Measurements from ENCODE around the gene PTPRT.

The PTPRT gene

DNA sequence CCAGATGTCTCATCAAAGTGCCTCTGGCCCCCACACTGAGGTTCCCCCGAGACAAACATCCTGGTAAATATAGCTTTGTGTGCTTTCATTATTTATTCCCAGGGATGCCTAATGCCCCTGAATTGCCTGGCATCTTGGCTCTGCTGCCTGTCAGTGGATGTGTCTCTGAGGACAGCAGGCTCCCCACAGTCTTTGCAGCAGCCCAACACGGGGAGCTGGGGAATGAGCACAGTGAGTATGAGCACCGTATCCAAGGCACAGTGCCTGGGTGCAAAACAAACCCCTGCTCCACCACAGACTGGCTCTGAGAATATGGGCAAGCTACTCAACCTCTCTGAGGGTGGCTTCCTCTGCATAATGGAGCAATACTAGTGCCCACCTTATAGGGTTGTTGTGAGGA lies 165.9 kb downstream of the PTPRT start:
- Histone ChIP-seq H3K4me1 (no peaks in the 10 kb centered on the region), H3K4me3 (ENCODE audit: low read depth, low read length) (no peak overlapping the region), H3K36me3 (no peaks in the 10 kb centered on the region), H3K27me3 (no peaks in the 10 kb centered on the region), H3K9me3 (no peaks in the 10 kb centered on the region)
- TF ChIP-seq, protein P1, sequence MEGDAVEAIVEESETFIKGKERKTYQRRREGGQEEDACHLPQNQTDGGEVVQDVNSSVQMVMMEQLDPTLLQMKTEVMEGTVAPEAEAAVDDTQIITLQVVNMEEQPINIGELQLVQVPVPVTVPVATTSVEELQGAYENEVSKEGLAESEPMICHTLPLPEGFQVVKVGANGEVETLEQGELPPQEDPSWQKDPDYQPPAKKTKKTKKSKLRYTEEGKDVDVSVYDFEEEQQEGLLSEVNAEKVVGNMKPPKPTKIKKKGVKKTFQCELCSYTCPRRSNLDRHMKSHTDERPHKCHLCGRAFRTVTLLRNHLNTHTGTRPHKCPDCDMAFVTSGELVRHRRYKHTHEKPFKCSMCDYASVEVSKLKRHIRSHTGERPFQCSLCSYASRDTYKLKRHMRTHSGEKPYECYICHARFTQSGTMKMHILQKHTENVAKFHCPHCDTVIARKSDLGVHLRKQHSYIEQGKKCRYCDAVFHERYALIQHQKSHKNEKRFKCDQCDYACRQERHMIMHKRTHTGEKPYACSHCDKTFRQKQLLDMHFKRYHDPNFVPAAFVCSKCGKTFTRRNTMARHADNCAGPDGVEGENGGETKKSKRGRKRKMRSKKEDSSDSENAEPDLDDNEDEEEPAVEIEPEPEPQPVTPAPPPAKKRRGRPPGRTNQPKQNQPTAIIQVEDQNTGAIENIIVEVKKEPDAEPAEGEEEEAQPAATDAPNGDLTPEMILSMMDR (IDR thresholded peaks at IDR 0.05; ENCODE audit: low read depth, low read length), result no peak
- no peak for DNase-seq

DNA sequence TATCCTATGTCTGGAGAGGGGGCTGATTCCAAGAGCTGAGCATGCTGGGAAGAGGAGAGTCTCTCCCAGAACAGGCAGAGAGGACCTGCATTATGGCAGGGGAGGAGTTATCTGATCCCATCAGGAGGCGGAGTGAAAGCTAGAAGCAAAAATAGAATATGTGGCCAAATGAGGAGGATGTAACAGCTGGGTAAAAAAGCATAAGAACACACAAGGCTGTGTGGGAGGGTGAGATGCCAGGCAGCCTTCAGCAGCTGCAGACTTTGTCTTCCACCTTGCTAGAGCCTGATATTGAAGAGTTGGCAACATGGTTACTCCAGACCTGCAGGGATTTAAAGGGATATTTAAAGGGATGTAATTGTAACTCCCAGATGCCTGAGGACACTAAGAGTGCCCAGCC lies 167.1 kb downstream of the PTPRT start:
- DNase-seq, result no peak
- H3K36me3 ChIP-seq, result no peaks in the 10 kb centered on the region
- H3K4me1 ChIP-seq, result no peaks in the 10 kb centered on the region
- H3K4me3 ChIP-seq (ENCODE audit: low read depth, low read length), result no peak overlapping the region
- H3K9me3 ChIP-seq, result no peaks in the 10 kb centered on the region
- TF ChIP-seq, protein P1 (IDR thresholded peaks at IDR 0.05; ENCODE audit: low read depth, low read length), result no peak
- no peaks in the 10 kb centered on the region for H3K27me3 ChIP-seq

DNA sequence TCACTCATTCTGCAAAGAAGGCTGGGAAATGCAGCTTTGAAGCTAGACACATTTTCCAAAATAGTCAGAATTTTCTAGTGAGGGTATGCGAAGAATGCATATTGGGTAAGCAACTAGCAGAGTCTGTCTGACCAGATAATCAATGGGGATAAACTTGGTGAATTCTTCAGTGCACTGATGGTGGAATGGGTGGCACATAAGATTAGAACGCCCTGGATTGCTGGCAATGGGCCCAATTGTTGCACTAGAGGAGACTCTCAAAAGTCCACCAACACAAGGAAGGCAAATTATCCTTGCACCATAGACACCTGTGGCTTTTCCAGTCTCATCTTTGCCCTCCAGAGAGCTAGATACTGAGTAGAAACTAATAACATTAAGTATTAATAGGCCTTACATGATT lies 167.6 kb downstream of the PTPRT start:
- TF ChIP-seq, protein P1 (IDR thresholded peaks at IDR 0.05; ENCODE audit: low read depth, low read length), result no peak
- no peaks in the 10 kb centered on the region for H3K36me3 ChIP-seq

DNA sequence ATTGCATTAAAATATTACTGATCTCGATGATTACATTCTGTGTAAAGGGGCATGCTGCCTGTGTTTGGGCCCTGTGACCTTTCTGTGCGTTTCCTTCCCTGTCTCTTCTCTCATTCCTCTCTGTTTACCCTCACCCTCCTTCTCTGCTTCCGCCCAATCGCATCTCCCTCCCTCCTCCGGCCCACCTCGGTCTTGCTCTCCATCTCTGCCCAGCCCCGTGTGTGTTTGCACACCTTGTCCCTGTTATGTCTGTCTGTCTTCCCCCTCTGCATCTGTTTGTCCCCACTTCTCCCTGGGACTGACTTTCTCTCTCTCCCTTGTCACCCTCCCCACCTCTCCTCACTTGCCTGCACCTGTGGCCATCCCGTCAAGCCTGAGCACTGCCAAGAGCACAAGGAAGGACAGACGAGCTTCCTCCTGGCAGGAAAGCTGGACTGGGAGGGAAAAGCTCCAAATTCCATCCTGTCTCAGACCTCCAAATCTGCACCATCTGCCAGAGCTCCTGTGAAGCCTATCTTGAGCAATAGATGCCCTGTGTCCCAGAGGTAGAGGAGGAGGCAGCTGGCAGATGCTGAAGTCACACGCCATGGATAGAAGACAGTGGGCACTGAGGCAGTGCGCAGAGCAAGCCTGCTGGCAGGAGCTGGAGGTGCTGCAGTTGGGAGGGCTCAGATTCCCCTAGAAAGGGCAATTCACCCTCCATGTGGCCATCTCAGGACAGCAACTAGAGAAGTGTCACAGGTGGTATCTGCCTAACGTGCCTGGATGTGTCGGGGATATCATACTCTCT lies 172.3 kb downstream of the PTPRT start:
- Histone ChIP-seq H3K4me3 (ENCODE audit: low read depth, low read length) (no peak overlapping the region), H3K27me3 (no peaks in the 10 kb centered on the region), H3K9me3 (no peaks in the 10 kb centered on the region), H3K36me3 (no peaks in the 10 kb centered on the region), H3K4me1 (no peaks in the 10 kb centered on the region)
- DNase-seq, result no peak
- TF ChIP-seq, protein P1 (IDR thresholded peaks at IDR 0.05; ENCODE audit: low read depth, low read length), result no peak

More for the DNA sequence above, 167.6 kb downstream of the PTPRT start:
- Histone ChIP-seq H3K4me3 (ENCODE audit: low read depth, low read length) (no peak overlapping the region), H3K27me3 (no peaks in the 10 kb centered on the region), H3K4me1 (no peaks in the 10 kb centered on the region), H3K9me3 (no peaks in the 10 kb centered on the region)
- no peak for DNase-seq

DNA sequence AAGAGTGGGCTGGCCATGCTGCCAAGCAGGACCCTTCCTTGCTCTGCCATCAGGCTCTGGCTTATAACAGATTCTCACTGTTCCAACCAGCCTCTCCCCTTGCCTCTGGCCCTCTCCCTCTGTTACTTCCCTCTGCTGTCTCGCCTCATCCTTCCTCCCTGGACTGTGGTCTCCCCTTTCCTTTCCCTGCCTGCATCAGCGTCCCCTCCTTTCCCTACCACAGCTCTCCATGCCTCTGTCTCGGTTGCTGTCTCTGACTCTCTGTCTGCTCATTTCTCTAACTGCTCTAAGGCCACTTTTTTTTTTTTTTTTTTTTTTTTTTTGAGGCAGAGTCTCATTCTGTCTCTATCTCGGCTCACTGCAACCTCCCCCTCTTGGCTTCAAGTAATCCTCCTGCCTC lies 173.4 kb downstream of the PTPRT start:
- Histone ChIP-seq H3K27me3 (no peaks in the 10 kb centered on the region), H3K4me1 (no peaks in the 10 kb centered on the region), H3K36me3 (no peaks in the 10 kb centered on the region), H3K4me3 (ENCODE audit: low read depth, low read length) (no peak overlapping the region), H3K9me3 (no peaks in the 10 kb centered on the region)
- no peak for DNase-seq
- TF ChIP-seq, protein P1 (IDR thresholded peaks at IDR 0.05; ENCODE audit: low read depth, low read length), result no peak

DNA sequence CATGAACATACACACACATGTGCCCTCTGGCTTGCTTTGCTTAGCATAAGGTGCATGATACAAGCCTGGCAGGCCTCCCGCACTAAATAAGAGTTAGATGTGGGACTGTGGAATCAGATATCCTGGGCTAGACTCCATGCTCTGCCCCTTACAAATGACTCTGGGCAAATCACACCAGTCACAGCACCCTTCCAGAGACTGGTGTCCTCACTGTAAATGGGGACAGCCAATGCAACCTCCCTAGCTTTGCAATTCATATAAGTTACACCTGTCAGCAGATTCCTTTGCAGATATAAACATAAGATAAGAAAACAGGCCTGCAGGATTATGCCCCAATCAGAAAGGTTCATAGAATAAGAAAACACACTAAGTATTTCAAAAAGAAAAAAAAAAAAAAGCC lies 174.1 kb downstream of the PTPRT start:
- Histone ChIP-seq H3K36me3 (no peaks in the 10 kb centered on the region), H3K4me1 (no peaks in the 10 kb centered on the region), H3K9me3 (no peaks in the 10 kb centered on the region), H3K4me3 (ENCODE audit: low read depth, low read length) (no peak overlapping the region), H3K27me3 (no peaks in the 10 kb centered on the region)
- no peak for DNase-seq
- TF ChIP-seq, protein P1 (IDR thresholded peaks at IDR 0.05; ENCODE audit: low read depth, low read length), result no peak
